GM18511 (cell line): ENCODE data around the gene HNRNPR.
"Not testable (repeated sequence)": the region's sequence is repeated elsewhere in the genome, so short reads cannot be mapped to it uniquely, and the experiment has no call there.

Experiments used
- ATAC-seq: cut with Tn5 transposase; IDR thresholded peaks from one replicate; pipeline ENCODE4 v1.9.1; 2021; ENCODE audit warnings: mild to moderate bottlenecking, moderate library complexity; ENCODE audit not compliant: unreplicated experiment

HNRNPR gene

GRCh38 chr1:23257371-23257770, 86.7 kb downstream of the HNRNPR start:
- not testable (repeated sequence) for ATAC-seq
